Measurements from ENCODE around the gene PROK1.

DNA sequence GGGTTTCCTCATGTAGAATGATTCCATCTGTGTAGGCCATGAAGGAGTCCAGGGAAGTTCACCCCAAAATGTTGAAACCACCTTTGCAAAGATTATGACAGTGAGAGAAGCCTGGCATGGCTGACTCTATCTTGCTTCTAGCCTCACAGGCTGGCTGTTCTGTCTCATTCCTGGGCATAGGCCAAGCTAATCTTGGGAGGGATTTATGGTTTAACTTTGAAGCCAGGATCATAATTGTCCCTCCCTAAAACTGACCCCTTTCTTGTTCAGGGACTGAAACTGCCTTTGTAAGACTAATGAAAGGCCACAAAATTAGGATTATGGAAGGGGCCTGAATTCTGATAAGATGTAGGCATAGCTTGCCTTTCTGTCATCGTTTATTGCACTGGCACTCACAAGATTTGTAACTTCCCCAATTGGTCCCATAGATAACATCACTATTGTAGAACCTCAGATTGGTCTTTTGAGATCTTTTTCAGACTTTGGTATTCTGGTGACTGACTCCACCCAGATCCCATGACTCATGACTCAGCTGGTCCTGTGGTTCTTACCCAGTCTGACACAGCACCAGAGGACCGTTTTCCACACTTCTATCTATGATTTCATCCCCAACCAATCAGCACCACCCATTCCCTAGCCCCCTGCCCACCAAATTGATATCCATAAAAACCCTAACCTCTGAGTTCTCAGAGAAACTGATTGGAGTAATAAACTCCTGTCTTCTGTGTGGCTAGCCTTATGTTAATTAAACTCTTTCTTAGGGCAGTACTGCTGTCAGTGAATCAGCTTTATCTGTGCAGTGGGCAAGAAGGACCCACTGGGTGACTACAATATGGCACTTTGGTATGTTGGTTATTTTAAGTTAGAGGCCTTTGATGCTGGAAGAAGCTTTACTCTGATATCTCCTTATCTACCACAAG, 29.8 kb upstream of the PROK1 start:
- no peak for TF ChIP-seq CTCF (IDR thresholded peaks at IDR 0.05; ENCODE audit: low read depth, low read length)
- TF ChIP-seq POLR2A (IDR thresholded peaks at IDR 0.05; ENCODE audit: extremely low read depth, insufficient read length): no peak
- TF ChIP-seq, protein P1, sequence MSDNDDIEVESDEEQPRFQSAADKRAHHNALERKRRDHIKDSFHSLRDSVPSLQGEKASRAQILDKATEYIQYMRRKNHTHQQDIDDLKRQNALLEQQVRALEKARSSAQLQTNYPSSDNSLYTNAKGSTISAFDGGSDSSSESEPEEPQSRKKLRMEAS (IDR thresholded peaks at IDR 0.05; ENCODE audit: low read depth, low read length): no peak
